IgD-negative memory B cell (primary cell): ENCODE results near the gene MEF2D. TPM values are rescaled to one million over a fixed set of nuclear protein-coding genes. Genes with fewer than 3 reads are reported as not detected.
A peak's percentile ranks its signal among the peaks of the same experiment; 100 is the strongest.

Experiments used
- H3K27ac Mint-ChIP-seq, 3 donors: one replicate each; pipeline ENCODE4 v1.8.0; 2020 to 2022; ENCODE audit warnings: mild to moderate bottlenecking in 3 of 3, mixed read lengths in 3 of 3, moderate library complexity in 1 of 3
- H3K27me3 Mint-ChIP-seq: one replicate; pipeline ENCODE4 v1.8.0; 2021; ENCODE audit warnings: mixed read lengths
- H3K36me3 Mint-ChIP-seq: one replicate; pipeline ENCODE4 v1.8.0; 2020; ENCODE audit warnings: mild to moderate bottlenecking, mixed read lengths
- H3K4me1 Mint-ChIP-seq, 3 donors: one replicate each; pipeline ENCODE4 v1.8.0; 2020 to 2022; ENCODE audit warnings: mixed read lengths in 3 of 3, mild to moderate bottlenecking in 1 of 3
- H3K4me3 Mint-ChIP-seq, 4 donors: one replicate each; pipeline ENCODE4 v1.8.0; 2020 to 2022; ENCODE audit warnings: mild to moderate bottlenecking in 4 of 4, mixed read lengths in 4 of 4, moderate library complexity in 3 of 4
- H3K9me3 Mint-ChIP-seq, 3 donors: one replicate each; pipeline ENCODE4 v1.8.0; 2020 to 2021; ENCODE audit warnings: mixed read lengths in 3 of 3, mild to moderate bottlenecking in 1 of 3
- polyA plus RNA-seq: library from polyadenylated mRNA; unstranded; fragments of 300-500 nt; fragmentation: Illumina TruSeq; gene quantifications from one replicate; pipeline ENCODE4 v1.2.3, GENCODE V29; 2021

Gene MEF2D
- polyA plus RNA-seq, 1 donor from 2014 or later, result 16.2 TPM

DNA sequence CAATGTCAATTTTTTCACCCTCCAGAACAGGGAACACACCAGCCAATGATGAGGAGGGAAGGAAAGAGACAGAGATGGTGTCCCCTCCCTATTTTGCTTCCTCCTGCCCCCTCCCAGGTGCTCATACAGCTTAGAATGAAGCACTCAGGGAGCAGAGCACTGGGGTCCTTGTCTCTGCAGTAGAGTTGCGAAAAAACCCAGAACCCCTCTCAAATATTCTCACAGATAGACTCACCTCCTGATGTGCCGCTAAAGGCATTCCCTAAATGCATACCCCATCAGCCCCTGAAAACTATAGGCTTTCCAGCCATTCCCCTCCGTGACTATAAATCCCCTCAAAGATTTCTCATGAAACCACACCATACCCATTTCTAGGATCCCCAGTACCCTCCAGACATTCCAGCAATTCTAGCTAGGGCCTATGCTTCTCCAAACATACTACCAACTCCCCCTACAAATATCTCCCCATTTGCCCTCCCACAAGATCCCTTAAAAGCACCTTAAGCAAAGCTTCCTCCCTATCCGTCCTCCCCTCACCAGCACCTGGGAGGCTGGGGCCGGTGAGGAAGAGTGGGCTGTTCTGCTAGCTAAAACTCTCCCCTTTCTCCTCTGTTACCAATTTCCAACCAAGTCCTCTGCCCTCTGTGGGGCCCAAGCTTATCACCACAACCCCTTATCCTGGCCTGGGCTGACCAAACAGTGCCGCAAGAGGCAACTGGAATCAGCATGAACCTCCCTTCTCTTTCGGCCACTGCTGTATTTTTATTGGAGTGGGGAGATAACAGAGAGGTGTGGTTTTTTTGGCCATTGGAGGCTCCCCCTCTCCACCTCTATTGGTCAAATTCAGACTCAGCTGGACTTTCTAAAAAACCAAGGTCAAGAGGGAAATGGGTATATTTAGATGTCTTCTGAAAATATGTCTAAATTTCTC is 76.9 kb downstream of the MEF2D start:
- Mint-ChIP-seq H3K27me3 (peaks cover 68% of the 10 kb centered on the region), H3K36me3 (no peaks in the 10 kb centered on the region), H3K4me3 (no peak overlapping the region), H3K27ac (peak overlapping the region in 1 of 3 donors; percentile 26), H3K4me1 (peaks cover 5 to 13% (median 7%) of the 10 kb centered on the region in 3 donors), H3K9me3 (no peaks in the 10 kb centered on the region)

DNA sequence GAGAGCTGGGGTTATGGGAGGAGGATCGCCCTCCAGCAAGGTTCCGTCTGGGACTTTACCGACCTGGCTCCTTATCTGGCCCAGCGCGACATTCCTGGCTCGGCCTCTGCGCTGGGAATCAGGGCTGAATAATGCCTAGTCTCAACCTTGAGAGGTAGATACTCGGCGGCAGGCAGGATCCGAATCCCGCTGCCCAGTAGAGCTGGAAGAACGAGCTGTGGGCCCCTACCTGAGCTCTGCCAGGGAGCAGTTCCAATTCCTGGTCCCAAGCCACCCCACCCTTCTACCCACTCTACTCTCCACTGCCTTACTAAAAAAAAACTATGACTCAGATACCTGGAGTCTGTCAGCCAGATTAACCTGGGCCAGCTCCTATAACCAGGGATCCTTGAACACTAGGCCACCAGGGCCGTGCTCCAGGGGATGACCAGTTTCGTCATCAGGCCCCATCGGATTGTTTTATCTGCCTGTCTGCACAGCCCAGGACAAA is 77.9 kb downstream of the MEF2D start:
- H3K4me3 Mint-ChIP-seq, result peak overlapping the region in 3 of 4 donors; percentile 31 to 90 (median 33)
- H3K9me3 Mint-ChIP-seq, result no peaks in the 10 kb centered on the region
- no peaks in the 10 kb centered on the region for H3K36me3 Mint-ChIP-seq
- peak overlapping the region in 1 of 3 donors; percentile 26 for H3K27ac Mint-ChIP-seq
- H3K4me1 Mint-ChIP-seq, result peaks cover 5 to 13% (median 7%) of the 10 kb centered on the region in 3 donors
- peaks cover 63% of the 10 kb centered on the region for H3K27me3 Mint-ChIP-seq

DNA sequence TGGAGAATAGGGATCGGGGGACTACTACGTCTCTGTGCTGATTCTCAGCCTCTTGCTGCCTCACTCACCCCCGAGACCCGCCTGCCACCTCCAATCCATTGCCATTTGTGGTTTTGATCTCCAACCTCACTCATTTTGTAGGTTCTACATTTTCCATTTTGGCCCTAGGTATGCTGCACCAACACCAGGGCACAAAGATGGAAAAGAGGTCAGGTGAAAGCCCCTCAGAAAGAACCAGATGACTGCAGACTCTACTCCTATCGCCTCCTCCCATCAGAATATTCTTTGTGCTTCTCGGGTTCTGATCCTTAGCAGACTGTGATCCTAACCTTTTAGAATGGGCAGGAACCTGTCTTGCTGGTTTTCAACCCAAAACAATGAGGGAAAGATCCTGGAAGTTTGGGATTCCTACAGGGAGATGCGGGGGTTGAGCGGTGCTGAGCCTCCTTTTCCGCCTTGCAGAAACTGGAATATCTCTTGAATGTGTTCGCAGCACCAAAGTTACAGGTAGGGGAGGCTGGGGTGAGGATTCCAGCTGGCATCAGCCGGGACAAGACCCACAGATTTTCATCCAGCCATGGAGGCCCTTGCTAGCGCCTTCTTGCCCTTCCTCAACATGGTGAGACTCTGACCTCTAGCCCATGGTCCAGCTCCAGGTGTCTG is 78.5 kb downstream of the MEF2D start:
- peaks cover 5 to 13% (median 7%) of the 10 kb centered on the region in 3 donors for H3K4me1 Mint-ChIP-seq
- no peaks in the 10 kb centered on the region for H3K9me3 Mint-ChIP-seq
- H3K4me3 Mint-ChIP-seq, result peak overlapping the region; percentile 67 to 90 (median 88)
- no peaks in the 10 kb centered on the region for H3K36me3 Mint-ChIP-seq
- peaks cover 58% of the 10 kb centered on the region for H3K27me3 Mint-ChIP-seq
- no peak overlapping the region for H3K27ac Mint-ChIP-seq

DNA sequence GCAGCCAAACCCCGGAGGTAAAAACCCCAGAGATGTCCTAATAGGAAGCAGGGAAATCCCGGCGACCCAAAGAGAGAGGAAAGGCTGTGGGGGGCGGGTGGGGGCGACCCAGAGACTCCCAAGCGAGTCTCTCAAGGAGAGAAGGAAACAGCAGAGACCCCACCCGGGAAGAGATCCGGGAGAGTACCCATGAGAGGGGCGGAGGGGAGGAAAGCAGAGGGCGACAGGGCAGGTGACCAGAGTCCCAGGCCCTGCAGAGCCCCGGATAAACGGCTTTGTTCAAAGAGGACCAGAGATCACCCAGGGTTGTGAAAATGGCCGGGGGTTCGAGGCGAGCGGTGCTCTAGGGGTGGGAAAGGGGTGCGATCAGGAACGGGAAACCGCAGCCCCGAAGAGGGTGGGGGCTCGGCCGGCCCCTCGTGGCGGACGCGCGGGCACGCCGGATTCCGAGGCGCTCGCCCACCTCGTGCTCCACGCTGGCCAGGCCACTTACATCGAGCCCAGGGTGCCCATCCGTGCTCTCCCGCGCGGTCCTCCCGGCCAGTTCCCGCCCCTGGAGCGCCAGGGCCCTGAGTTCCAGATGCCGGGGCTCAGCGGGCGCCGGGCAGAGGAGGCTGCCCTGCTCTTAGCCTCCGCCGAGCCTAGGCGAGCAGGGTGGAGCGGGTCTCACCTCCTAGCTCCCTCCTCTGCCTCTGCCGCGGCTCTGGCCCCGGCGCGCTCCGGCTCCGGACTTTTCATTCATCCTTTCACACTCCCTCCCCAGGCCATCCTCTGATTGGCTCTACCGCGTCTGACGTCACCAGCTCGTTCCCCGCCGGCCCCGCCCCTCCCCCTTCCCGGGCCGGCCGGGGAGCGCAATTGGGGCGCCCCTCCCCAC is 79.3 kb downstream of the MEF2D start:
- H3K36me3 Mint-ChIP-seq, result no peaks in the 10 kb centered on the region
- H3K4me1 Mint-ChIP-seq, result peaks cover 5 to 13% (median 7%) of the 10 kb centered on the region in 3 donors
- no peaks in the 10 kb centered on the region for H3K9me3 Mint-ChIP-seq
- H3K27ac Mint-ChIP-seq, result peak overlapping the region in 1 of 3 donors; percentile 69
- H3K4me3 Mint-ChIP-seq, result peak overlapping the region; percentile 87 to 95 (median 92)
- peaks cover 60% of the 10 kb centered on the region for H3K27me3 Mint-ChIP-seq

DNA sequence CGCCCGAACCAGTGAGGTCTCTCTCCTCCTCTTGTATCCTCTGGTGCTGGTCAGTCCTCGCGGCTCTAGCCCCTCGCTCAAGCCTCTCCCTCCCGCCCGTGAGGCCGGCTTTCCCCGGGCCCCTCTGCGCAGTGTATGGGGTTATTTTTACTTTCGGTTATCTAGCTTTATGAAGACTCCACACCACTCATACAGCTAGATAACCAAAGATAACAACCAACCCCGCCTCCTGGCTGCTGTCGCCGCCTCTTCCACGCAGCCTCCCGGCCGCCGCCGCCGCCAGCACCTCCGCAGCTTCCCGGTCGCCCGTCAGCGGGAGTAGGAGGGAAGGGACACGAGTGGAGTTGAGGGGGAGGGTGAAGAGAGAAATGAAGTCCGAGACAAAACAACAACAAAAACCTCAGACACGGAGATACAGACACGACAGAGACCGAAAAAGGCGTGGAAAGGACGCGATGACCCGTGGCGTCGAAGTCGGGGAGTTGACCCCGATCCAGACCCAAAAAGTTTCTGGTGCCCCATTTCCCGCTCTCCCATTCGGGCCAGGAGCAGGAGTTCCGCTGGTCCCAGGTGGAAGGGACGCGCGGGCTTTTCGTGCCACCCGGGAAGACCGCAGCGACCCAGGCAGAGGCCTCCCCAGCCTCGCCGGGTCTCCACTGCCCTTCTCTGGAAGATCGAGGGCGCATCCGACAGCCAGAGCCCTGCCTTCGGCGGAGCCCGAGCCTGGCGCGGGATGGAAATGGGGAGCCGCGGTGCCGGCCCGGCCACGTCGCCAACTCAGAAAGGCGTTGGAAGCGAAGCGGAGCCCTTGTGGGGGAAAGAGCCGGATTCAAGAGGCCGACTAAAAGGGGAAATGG is 80.1 kb downstream of the MEF2D start:
- Mint-ChIP-seq H3K4me3 (peak overlapping the region; percentile 87 to 95 (median 92)), H3K27me3 (peaks cover 54% of the 10 kb centered on the region), H3K9me3 (no peaks in the 10 kb centered on the region), H3K36me3 (no peaks in the 10 kb centered on the region), H3K4me1 (peaks cover 5 to 13% (median 7%) of the 10 kb centered on the region in 3 donors), H3K27ac (peak overlapping the region; percentile 48 to 92 (median 78))

DNA sequence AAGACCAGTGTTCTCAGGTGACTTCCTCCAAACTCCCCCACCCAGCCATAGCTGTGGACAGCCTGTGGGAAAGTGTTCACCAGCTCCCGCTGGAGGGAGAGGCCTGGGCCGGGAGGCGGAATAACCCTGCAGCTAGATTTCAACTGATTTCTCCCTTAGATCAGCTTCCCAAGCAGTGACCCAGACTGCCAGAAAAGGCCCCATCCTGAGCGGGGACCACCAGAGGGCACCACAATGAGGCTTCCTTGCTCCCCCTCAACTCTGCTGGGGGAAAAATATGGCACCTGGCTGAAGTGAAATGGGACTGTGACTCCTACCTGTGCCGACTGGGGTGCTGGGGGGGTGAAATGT is 80.7 kb downstream of the MEF2D start:
- peaks cover 53% of the 10 kb centered on the region for H3K27me3 Mint-ChIP-seq
- H3K9me3 Mint-ChIP-seq, result no peaks in the 10 kb centered on the region
- H3K36me3 Mint-ChIP-seq, result no peaks in the 10 kb centered on the region
- H3K4me1 Mint-ChIP-seq, result peaks cover 5 to 13% (median 7%) of the 10 kb centered on the region in 3 donors
- H3K4me3 Mint-ChIP-seq, result peak overlapping the region; percentile 87 to 95 (median 92)
- H3K27ac Mint-ChIP-seq, result peak overlapping the region; percentile 48 to 92 (median 78)

DNA sequence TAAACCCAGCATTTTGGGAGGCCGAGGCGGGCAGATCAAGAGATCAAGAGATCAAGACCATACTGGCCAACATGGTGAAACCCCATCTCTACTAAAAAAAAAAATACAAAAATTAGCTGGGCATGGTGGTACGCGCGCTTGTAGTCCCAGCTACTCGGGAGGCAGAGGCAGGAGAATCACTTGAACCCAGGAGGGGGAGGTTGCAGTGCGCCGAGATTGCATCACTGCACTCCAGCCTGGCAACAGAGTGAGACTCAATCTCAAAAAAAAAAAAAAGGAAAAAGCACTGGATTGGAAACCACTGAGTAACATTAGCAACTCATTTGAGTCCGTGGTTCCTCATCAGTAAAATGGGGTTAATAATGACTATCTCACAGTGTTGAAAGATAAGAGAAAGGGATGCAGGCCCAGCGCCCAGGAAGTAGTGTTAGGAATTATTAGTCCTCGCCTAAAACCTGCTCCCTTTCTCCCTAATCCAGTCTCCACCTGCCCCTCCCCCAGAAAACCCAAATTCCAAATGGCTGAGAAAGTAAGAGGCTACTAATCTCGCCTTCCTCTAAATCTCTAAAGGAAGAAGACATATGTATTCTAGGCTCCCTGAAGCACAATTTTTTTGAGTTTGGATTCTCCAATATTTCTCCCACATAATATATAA is 82.0 kb downstream of the MEF2D start:
- Mint-ChIP-seq H3K4me1 (peaks cover 5 to 13% (median 7%) of the 10 kb centered on the region in 3 donors), H3K27me3 (peaks cover 52% of the 10 kb centered on the region), H3K4me3 (peak overlapping the region in 2 of 4 donors; percentile 6 to 90), H3K27ac (no peak overlapping the region), H3K36me3 (no peaks in the 10 kb centered on the region), H3K9me3 (peaks cover 0 to 2% (median 0%) of the 10 kb centered on the region in 3 donors)

DNA sequence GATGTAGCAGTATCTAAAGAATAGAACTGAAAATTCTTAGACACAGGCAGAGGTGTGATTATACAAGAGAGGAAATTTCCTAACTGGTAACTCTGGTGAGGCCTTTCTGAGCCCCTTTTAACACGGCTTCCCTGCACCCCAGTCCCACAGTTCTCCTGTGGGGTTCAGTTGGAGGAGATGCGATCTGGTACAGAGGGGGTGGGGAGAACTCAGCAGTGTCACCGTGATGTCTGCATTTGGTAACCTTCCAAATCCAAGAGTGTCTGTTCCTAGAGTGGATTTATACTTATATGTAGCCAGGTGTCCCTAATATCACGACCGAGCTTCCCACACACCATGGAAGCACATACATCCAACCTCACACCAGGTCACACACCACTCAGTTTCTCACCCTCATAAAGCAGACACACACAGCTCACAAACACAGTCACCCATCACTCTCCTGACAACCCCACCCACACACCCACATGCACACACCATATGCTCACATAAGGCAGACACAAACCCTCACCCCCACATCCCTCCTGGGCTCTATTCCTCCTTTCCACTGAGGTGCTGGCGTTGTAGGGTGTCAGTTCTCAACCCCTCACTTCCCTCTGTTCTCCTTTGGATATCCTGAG is 83.1 kb downstream of the MEF2D start:
- Mint-ChIP-seq H3K9me3 (peaks cover 0 to 2% (median 0%) of the 10 kb centered on the region in 3 donors), H3K4me1 (peaks cover 5 to 13% (median 7%) of the 10 kb centered on the region in 3 donors), H3K27ac (no peak overlapping the region), H3K27me3 (peaks cover 43% of the 10 kb centered on the region), H3K4me3 (no peak overlapping the region), H3K36me3 (no peaks in the 10 kb centered on the region)

DNA sequence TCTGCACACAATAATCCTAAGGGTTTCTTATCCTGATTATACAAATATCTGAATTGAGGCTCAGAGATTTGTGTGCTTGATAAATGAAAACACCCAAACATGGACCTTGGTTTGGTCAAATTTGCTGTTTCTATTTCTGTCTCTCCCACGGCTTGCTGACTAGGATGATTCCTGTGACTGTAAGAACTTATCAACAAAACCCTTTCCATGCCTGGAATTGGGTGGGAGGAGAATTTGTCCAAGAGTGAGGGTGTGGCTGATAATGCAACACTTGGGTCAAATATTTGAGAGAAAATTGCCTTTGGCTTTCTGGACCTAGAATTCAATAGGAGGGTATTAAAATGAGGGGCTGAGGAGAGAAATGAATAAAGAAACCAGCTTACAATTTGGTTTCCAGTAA is 83.6 kb downstream of the MEF2D start:
- Mint-ChIP-seq H3K27me3 (peaks cover 39% of the 10 kb centered on the region), H3K27ac (no peak overlapping the region), H3K4me3 (no peak overlapping the region), H3K4me1 (peaks cover 5 to 12% (median 7%) of the 10 kb centered on the region in 3 donors), H3K36me3 (no peaks in the 10 kb centered on the region), H3K9me3 (peaks cover 0 to 2% (median 0%) of the 10 kb centered on the region in 3 donors)

DNA sequence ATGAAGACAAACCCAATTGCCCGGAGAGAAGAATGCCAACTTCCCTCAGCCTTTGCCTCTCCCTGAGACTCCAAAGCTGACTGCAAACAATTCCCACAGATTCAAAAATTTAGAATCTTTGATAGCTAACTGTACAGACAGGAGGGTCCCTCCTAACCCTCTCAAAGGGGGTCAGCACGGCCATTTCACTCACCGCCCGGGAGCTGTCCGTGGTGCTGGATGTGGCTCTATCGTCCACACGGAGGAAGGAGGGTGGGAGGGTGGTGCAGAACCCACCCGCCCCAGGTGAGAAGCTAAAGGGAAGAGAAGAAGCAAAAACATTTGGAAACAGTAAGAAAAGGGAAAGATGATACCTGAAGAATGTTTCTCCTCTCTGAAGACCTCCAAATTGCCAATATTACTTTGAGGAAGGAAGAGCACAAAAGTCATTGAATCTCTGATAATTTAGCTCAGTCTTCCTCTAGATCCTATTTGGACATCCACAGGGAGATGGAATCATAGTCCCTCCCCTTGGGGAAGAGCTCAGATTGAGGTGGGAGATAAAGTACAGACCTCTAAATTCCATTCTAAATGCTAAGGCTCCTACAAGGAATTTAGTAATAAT is 86.0 kb downstream of the MEF2D start:
- Mint-ChIP-seq H3K36me3 (no peaks in the 10 kb centered on the region), H3K4me3 (no peak overlapping the region)

More for the DNA sequence above, 86.0 kb downstream of the MEF2D start:
- H3K27ac Mint-ChIP-seq, result no peak overlapping the region
- peaks cover 0 to under 1% (median 0%) of the 10 kb centered on the region in 3 donors for H3K4me1 Mint-ChIP-seq
- peaks cover 21% of the 10 kb centered on the region for H3K27me3 Mint-ChIP-seq
- peaks cover 0 to 2% (median 0%) of the 10 kb centered on the region in 3 donors for H3K9me3 Mint-ChIP-seq
